Stimulated activated CD8-positive, alpha-beta memory T cell treated with anti-CD3 and anti-CD28 coated beads, Interleukin-2, amount 100 ng/mL, for 1 hour (primary cell): ENCODE measurements around the gene PPP1R12A.
"Not testable (repeated sequence)": the region's sequence is repeated elsewhere in the genome, so short reads cannot be mapped to it uniquely, and the experiment has no call there.

Experiments used
- DNase-seq, 2 donors: peaks; one replicate each; pipeline ENCODE4 v3.0.0-alpha.2; 2020; ENCODE audit warnings: low read depth in 2 of 2

The PPP1R12A gene

GRCh38 chr12:79841248-79841877 lies 93.5 kb downstream of the PPP1R12A start:
- no peak for DNase-seq

- no peak for DNase-seq
Measured at GRCh38 chr12:79838359-79838758, 96.5 kb downstream of the PPP1R12A start.

GRCh38 chr12:79837575-79837974 lies 97.3 kb downstream of the PPP1R12A start:
- no peak for DNase-seq

- no peak for DNase-seq
Measured at GRCh38 chr12:79835377-79835843, 99.5 kb downstream of the PPP1R12A start.

GRCh38 chr12:79834712-79835376 lies 100.1 kb downstream of the PPP1R12A start:
- no peak for DNase-seq

- DNase-seq = no peak
Measured at GRCh38 chr12:79830440-79830839, 104.5 kb downstream of the PPP1R12A start.

GRCh38 chr12:79828924-79829323 lies 106.0 kb downstream of the PPP1R12A start:
- DNase-seq = no peak

- no peak for DNase-seq
Measured at GRCh38 chr12:79827484-79827883, 107.4 kb downstream of the PPP1R12A start.

- DNase-seq = no peak
Measured at GRCh38 chr12:79826267-79827128, 108.4 kb downstream of the PPP1R12A start.

GRCh38 chr12:79822475-79822874 lies 112.4 kb downstream of the PPP1R12A start:
- DNase-seq = no peak

- DNase-seq = no peak
Measured at GRCh38 chr12:79818856-79819255, 116.0 kb downstream of the PPP1R12A start.

- DNase-seq = not testable (repeated sequence)
Measured at GRCh38 chr12:79784366-79785065, 150.4 kb downstream of the PPP1R12A start.

GRCh38 chr12:79782172-79782900 lies 152.6 kb downstream of the PPP1R12A start:
- no peak for DNase-seq

- no peak for DNase-seq
Measured at GRCh38 chr12:79778802-79779448, 156.0 kb downstream of the PPP1R12A start.

GRCh38 chr12:79776111-79776510 lies 158.8 kb downstream of the PPP1R12A start:
- DNase-seq = no peak

- DNase-seq = no peak
Measured at GRCh38 chr12:79775355-79776027, 159.4 kb downstream of the PPP1R12A start.

GRCh38 chr12:79773896-79774295 lies 161.0 kb downstream of the PPP1R12A start:
- DNase-seq = no peak

- no peak for DNase-seq
Measured at GRCh38 chr12:79769860-79770485, 164.9 kb downstream of the PPP1R12A start.

GRCh38 chr12:79769189-79769859 lies 165.6 kb downstream of the PPP1R12A start:
- DNase-seq = no peak
